ENCODE measurements around the gene ZSCAN10. TPM values are rescaled to one million over a fixed set of nuclear protein-coding genes. Genes with fewer than 3 reads are reported as not detected.
A peak's percentile ranks its signal among the peaks of the same experiment; 100 is the strongest.

The ZSCAN10 gene
- total RNA-seq, 1 experiment from 2014 or later, result 207 TPM

GRCh38 chr16:3086596-3087242 lies 12.4 kb downstream of the ZSCAN10 start:
- Histone ChIP-seq H4K20me1 (ENCODE audit: control insufficient read depth, insufficient read depth, insufficient read length) (no peaks in the 10 kb centered on the region), H2BK15ac (ENCODE audit: low read depth, low read length) (no peak overlapping the region), H2AFZ (ENCODE audit: low read length) (no peak overlapping the region), H3K18ac (ENCODE audit: insufficient read length, low read depth, low read length) (no peak overlapping the region), H3K27me3 (ENCODE audit: insufficient read depth, low read length) (no peaks in the 10 kb centered on the region), H3K9ac (ENCODE audit: extremely low read depth, insufficient read length, low read length) (no peak overlapping the region), H3K4me2 (ENCODE audit: insufficient read depth, insufficient read length, low read length) (no peak overlapping the region), H3K56ac (ENCODE audit: insufficient read length, low read depth, low read length) (no peak overlapping the region), H3K4ac (ENCODE audit: low read depth, low read length) (no peak overlapping the region), H2BK20ac (ENCODE audit: low read depth, low read length, poor library complexity, severe bottlenecking) (no peak overlapping the region), H4K8ac (replicated peaks; ENCODE audit: insufficient read length, low read depth, low read length) (no peak overlapping the region), H3K27ac (ENCODE audit: insufficient read length, low read depth, low read length) (no peak overlapping the region), H3K9me3 (ENCODE audit: control insufficient read depth, low read depth, low read length) (no peaks in the 10 kb centered on the region), H3K23ac (ENCODE audit: insufficient read length, low read depth, low read length) (no peak overlapping the region), H3K14ac (ENCODE audit: insufficient read depth, low read length) (no peak overlapping the region), H3K4me1 (ENCODE audit: insufficient read depth, low read length) (no peaks in the 10 kb centered on the region), H3K23me2 (ENCODE audit: insufficient read length, low read depth, low read length, poor library complexity, severe bottlenecking) (no peaks in the 10 kb centered on the region), H4K5ac (ENCODE audit: insufficient read length, low read depth, low read length) (no peak overlapping the region), H3K79me1 (ENCODE audit: insufficient read depth, low read depth, low read length, poor library complexity, severe bottlenecking) (no peaks in the 10 kb centered on the region), H4K91ac (ENCODE audit: insufficient read length, low read depth, low read length) (no peak overlapping the region), H2BK5ac (ENCODE audit: insufficient read length, low read length) (no peak overlapping the region), H2BK120ac (ENCODE audit: low read depth, low read length, poor library complexity, severe bottlenecking) (no peak overlapping the region), H2BK12ac (ENCODE audit: insufficient read length, low read depth, low read length) (no peak overlapping the region), H3T11ph (ENCODE audit: low read length) (no peak overlapping the region), H2AK5ac (ENCODE audit: insufficient read length, low read length) (no peak overlapping the region), H3K79me2 (ENCODE audit: insufficient read depth, low read length) (no peaks in the 10 kb centered on the region)
- Mint-ChIP-seq H3K4me3 (no peak overlapping the region), H3K4me1 (peaks cover 10 to 17% of the 10 kb centered on the region in 2 experiments), H3K27me3 (ENCODE audit: low read depth) (no peaks in the 10 kb centered on the region; the same call in 1 of the 2 replicates), H3K9me3 (no peaks in the 10 kb centered on the region), H3K36me3 (ENCODE audit: insufficient read depth in 1 of 3, low read depth in 3 of 3) (peaks cover 27 to 61% (median 30%) of the 10 kb centered on the region in 3 experiments; a peak in 6 of 7 replicates), H3K27ac (0 out of 7 replicates have a peak overlapping the region, but pooled peaks of 1 of the 3 experiments have one; percentile 52)
- no peak for TF ChIP-seq CTCF (conservative IDR thresholded peaks at IDR 0.05)
- no CpG with 5 or more reads among the region's 14 CpGs for WGBS (ENCODE audit: extremely low coverage, insufficient read length, low lambda C conversion rate)
- no peak for DNase-seq

All from H9 (cell line).